ENCODE data around the gene ARG1.

GRCh38 chr6:131594074-131594473 is 21.0 kb downstream of the ARG1 start:
- no peak for TF ChIP-seq POLR2A (IDR thresholded peaks at IDR 0.05)
- no peak for TF ChIP-seq CTCF (IDR thresholded peaks at IDR 0.05)

Data from body of pancreas (tissue), 4 donors.